ENCODE data around the gene WDR36. TPM values are rescaled to one million over a fixed set of nuclear protein-coding genes. Genes with fewer than 3 reads are reported as not detected.

WDR36 gene
- total RNA-seq, 1 experiment from 2014 or later = 71.6 TPM

DNA sequence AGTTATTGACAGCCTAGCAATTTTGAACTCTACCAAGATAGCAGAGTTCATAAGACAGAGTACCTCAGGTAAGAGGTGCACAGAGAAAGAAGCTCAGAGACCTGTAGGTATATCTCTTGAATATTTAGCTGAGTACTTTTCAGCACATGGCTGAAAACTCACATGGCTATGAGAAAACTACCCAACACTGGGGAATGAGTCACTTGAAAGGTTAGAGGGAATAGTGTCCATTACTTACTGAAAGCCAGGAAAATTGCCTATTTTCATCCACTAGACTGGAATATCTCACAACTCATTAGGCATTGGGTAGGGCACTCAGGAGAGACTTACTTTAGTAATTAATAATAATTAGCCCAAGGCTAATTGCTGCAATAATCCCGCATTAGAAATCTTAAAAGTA, 12.3 kb upstream of the WDR36 start:
- in situ Hi-C loops (cut with HindIII; ENCODE audit: low pct_unique_long_range_greater_than_20kb, low sequenced_read_pairs) = no loop called here

DNA sequence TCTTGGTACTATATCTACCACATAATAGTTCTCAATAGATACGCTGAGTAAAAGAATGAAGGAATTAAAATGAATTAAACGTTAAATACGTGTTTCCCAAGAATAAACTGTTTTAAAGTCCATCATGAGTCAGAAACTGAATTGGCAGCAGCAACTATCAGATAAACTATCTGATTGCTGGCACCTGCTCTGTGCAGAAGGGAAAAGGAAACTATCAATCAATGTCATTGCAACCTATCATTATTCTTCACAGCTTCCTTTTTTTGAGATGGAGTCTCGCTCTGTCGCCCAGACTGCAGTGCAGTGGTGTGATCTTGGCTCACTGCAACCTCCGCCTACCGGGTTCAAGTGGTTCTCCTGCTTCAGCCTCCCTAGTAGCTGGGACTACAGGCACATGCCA, 8.8 kb upstream of the WDR36 start:
- in situ Hi-C loops (cut with HindIII; ENCODE audit: low pct_unique_long_range_greater_than_20kb, low sequenced_read_pairs) = no loop called here
- no peak for DNase-seq (ENCODE audit: low read depth, low spot score)

More for the DNA sequence above, 12.3 kb upstream of the WDR36 start:
- no peak for DNase-seq (ENCODE audit: low read depth, low spot score)

DNA sequence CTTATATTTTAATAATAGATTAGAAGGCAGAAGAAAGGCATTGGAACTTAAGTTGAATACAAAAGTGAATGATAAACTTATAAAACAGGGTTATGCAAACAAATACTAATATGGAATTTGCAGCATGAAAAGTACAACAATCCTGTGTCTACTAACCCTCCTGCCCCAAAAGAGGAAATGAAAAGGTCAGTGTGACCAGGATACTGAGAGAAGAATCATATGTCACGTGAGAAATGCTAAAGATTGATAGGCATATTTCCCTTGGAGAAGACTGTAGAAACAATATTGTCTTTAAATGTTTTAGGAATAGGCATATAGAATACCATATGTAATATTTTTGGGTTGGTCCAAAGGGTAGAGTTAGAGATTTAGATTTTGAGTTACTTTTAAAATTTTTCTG, 3.8 kb downstream of the WDR36 start:
- peak; percentile 5 for DNase-seq (ENCODE audit: low read depth, low spot score)
- in situ Hi-C loops (cut with HindIII; ENCODE audit: low pct_unique_long_range_greater_than_20kb, low sequenced_read_pairs) = no loop called here

DNA sequence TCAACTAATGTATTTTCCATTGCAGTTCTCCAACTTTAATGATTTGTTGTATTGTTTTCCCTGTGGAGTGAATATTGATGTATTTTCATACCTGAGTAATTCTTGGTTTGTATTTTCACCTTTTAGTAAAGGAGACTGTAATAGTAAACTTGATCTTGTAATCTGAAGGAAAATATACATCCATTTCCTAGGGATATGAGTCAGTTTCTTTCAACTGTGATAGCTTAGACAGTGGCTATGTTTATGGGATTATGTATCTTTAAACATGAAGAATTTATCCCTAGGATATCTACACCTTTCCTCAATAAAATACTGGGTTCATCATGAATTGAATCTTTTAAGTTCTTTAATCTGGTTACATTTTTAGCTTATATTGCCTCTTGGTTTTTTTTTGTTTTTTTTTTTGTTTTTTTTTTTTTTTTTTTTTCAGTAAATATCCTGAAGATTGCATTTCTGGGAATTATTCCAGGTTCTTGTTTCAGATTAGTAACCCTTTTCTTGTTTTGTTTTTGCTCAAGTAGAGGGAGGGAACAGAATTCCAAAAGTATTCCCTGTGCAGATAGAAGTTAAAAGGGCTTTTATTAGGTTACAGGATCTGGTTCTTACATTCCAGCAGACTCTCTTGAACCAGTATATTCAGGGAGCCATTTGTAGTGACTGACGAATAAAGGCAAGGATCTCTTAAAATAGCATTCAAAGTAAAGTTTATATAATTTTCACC, 7.1 kb downstream of the WDR36 start:
- DNase-seq (ENCODE audit: low read depth, low spot score) = no peak
- in situ Hi-C loops (cut with HindIII; ENCODE audit: low pct_unique_long_range_greater_than_20kb, low sequenced_read_pairs) = no loop called here

DNA sequence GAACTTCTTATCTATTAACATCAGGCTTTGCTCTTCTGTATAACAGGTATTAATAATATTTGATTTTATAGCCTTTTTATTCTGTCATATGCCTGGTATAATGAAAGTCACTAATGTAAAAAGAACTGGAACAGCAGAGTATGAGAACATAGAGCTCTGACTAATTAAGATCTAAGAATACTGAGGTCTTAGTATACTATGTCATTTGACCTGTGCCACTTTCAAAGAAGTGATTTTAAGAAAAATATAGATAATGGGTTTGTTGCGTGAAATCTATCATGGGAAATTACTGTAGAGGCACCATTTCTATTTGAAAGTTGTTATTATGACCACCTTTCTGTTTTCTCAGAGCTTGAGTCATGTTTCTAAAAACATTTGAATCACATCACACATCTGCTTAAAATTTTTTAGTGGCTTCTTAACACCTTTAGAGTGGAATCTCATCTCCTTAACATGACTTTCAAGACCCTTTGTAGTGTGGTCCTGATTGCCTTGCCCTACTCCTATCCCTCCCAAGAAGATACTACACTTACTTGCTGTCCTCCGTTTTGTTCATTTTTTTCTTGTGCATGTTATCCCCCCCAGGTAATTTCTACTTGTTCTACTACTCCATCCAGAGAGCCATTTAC, 14.3 kb downstream of the WDR36 start:
- in situ Hi-C loops (cut with HindIII; ENCODE audit: low pct_unique_long_range_greater_than_20kb, low sequenced_read_pairs) = no loop called here
- no peak for DNase-seq (ENCODE audit: low read depth, low spot score)

DNA sequence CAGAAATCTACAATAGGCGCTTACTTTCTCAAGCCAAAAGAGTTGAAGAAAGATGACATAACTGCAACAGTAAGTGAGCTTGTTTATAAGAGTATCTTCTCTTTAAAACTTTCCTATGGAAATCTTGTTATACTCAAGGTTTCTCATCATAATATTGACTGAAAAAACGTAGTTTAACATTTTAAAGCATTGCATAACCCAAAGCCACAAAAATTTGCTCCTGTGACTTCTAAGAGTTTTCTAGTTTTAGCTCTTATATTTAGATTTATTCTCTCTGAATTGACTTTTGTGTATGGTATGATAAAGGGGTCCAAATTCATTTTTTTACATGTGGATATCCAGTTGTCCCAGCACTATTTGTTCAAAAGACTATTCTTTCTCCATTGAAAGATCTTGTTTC, 15.2 kb downstream of the WDR36 start:
- DNase-seq (ENCODE audit: low read depth, low spot score) = no peak
- in situ Hi-C loops (cut with HindIII; ENCODE audit: low pct_unique_long_range_greater_than_20kb, low sequenced_read_pairs) = no loop called here

DNA sequence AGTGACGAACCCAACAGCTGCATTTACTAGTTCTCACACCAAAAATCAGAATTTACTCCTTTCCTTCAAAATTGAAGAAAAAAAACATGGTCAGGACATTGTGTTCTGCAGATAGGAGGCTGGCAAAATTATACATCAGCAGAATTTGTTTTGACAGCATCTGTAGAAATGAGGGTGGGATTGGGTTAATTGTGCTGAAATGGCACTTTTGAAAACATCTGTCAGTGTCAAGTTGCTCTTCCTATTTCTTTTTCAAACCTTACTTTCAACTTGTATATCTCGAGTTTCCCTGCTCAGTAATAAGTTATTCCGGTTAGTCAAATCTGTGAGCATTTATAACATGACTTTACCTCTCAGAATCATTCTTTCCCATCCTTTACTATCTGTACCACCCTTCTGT, 19.8 kb downstream of the WDR36 start:
- in situ Hi-C loops (cut with HindIII; ENCODE audit: low pct_unique_long_range_greater_than_20kb, low sequenced_read_pairs) = no loop called here

DNA sequence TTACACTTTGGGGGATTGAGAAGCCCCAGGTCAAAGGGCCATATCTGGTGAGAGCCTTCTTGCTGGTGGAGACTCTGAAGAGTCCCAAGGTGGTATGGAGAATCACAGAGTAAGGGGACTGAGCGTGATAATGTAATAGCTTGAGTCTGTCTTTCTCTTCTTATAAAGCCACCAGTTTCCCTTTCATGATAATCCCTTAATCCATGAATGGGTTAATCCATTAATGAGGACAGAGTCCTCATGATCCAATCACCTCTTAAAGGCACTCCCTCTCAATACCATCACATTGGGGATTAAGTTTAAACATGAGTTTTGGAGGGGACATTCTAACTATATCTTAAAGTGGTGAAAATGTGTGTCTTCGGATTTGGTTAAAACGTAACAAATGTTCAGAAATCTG, 21.5 kb downstream of the WDR36 start:
- in situ Hi-C loops (cut with HindIII; ENCODE audit: low pct_unique_long_range_greater_than_20kb, low sequenced_read_pairs) = no loop called here
- DNase-seq (ENCODE audit: low read depth, low spot score) = no peak

More for the DNA sequence above, 19.8 kb downstream of the WDR36 start:
- no peak for DNase-seq (ENCODE audit: low read depth, low spot score)

DNA sequence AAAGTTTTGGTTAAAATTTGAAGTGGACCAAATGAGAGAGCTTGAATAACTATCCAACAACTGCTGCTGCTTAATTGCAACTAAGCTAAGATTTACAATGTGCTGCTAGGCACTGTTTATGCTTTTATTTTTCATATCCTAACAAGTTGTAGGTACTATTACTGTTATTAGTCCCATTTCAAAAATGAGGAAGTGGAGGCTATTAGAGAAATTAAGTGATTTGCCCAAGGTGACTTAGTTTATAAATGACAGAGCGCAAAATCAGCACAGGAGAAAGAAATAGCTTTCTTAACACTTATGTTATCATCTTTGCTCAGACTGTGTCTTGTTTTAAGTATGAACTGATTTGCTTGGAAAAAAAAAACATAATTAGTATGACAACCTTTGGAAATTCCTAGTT, 23.1 kb downstream of the WDR36 start:
- in situ Hi-C loops (cut with HindIII; ENCODE audit: low pct_unique_long_range_greater_than_20kb, low sequenced_read_pairs) = no loop called here
- DNase-seq (ENCODE audit: low read depth, low spot score) = no peak

DNA sequence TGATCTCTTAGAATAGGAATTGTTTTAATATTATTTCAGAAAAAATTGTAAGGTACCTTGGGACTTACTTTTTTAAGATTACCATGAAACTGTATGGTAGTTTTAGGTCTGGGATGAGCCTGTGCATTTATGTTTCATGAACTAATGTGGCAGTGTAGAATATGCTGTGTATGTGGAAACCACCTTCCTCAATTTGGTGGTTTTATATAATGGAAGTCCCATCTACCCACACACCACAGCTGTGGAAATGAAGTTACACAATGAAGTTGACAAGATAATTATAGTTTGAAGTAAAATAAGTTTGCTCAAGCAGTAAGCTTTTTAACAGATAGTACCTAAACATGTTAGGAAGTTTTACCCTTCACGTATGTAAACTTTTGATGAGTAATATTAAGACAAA, 24.4 kb downstream of the WDR36 start:
- in situ Hi-C loops (cut with HindIII; ENCODE audit: low pct_unique_long_range_greater_than_20kb, low sequenced_read_pairs) = no loop called here
- DNase-seq (ENCODE audit: low read depth, low spot score) = no peak

DNA sequence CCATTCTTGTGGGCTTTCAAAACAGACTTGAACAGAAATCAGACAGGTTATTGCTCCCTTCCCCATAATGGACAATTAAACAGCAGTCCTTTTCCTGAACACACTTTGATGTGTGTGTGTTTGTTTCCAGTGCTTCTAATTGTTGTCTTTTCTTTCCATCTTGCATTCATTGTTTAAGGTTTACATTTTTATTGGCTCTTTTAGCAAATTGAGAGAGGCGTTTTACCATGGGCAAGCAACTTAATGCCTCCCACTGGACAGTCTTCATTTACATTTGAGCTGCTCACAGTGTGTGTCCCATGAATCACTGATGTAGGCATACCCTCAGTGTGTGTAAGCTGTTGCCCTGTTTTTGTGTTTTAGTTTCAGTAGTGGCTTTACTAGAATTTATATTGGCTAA, 25.0 kb downstream of the WDR36 start:
- in situ Hi-C loops (cut with HindIII; ENCODE audit: low pct_unique_long_range_greater_than_20kb, low sequenced_read_pairs) = no loop called here
- no peak for DNase-seq (ENCODE audit: low read depth, low spot score)

DNA sequence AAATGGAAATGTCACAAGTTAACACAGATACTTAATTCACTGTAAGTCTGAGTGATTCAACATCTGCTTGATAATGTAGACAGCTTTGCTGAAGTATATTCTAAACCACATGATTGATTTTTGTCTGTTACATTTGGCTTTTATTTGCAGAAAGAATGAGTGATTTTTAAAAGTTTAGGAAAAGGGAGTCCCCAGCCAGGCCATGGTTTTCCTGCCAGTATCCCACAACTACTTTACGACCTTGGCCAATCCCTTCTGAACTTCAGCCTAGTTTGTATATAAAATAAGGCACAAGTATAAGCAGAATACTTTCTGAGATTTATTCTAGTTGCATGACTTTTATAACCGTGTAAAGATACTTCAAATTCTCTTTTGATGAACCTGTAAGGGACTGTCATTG, 27.1 kb downstream of the WDR36 start:
- in situ Hi-C loops (cut with HindIII; ENCODE audit: low pct_unique_long_range_greater_than_20kb, low sequenced_read_pairs) = no loop called here
- no peak for DNase-seq (ENCODE audit: low read depth, low spot score)

DNA sequence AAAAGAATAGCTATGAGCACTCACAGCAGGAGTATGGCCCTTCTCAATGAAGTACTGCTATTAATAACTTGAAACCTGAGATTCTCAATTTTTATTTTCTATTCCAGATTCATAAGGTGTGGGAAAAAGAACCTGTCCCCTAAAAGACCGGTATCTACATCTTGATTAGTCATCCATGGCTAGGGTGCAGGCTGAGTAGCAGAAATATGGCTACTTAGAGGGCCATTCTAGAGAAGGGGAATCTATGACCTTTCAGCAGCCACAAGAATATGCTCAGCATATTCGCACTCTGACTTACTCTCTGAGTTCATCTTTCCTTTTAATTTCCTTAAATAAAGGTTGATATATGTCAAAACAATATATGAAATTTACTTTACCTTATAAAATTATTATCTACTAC, 27.7 kb downstream of the WDR36 start:
- in situ Hi-C loops (cut with HindIII; ENCODE audit: low pct_unique_long_range_greater_than_20kb, low sequenced_read_pairs) = no loop called here
- DNase-seq (ENCODE audit: low read depth, low spot score) = no peak

DNA sequence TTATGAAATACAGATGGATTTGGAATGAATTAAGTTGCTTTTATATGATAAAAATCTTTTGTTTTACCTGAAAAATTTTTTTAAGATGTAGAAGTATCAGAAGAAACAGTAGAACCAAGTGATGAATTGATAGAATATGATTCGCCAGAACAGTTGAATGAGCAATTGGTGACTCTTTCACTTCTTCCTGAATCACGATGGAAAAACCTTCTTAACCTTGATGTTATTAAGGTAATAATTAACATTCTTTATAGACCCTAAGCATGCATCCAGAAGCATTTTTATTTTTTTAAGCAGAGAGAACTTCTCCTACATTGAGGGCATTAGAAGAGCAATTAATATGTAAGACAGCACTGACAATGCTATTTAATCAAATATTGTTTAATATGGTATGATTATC, 28.8 kb downstream of the WDR36 start:
- in situ Hi-C loops (cut with HindIII; ENCODE audit: low pct_unique_long_range_greater_than_20kb, low sequenced_read_pairs) = no loop called here
- DNase-seq (ENCODE audit: low read depth, low spot score) = no peak

DNA sequence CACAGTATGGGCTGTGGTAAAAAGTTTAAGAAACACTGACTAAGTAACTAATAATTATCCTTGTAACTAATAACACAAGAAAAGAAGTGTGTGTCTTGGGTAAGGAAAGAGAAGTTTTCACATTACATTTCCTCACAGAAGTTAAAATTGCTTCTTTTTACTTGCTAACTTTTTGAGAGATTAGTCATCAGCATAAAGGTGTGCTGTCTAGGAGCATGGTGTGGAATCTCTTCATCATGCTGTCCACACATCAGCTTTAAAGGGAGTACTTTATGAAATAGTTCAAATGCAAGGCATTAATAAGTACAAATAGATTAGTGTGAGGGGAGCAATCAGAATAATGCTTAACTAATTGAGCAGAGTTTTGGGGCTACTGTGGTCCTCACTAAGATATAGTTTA, 29.8 kb downstream of the WDR36 start:
- no peak for DNase-seq (ENCODE audit: low read depth, low spot score)
- in situ Hi-C loops (cut with HindIII; ENCODE audit: low pct_unique_long_range_greater_than_20kb, low sequenced_read_pairs) = no loop called here

DNA sequence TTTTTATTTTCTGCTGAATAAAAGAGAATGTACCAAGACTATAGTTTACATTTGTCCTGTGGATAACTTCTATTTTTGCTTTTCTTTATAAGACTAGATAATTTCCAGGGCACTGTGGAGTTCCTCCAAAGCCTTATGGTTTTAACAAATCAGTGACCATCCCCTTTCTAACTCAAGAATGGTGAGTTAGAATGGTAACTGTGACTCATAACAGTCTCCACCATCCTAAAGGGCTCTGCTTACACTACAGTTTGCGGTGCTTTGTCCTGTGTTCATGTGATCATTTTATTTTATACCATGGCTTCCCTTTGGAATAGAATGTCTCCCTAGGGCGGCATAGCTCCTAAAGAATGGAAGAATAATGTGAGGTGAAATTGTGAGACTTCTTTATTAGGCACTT, 30.2 kb downstream of the WDR36 start:
- no peak for DNase-seq (ENCODE audit: low read depth, low spot score)
- in situ Hi-C loops (cut with HindIII; ENCODE audit: low pct_unique_long_range_greater_than_20kb, low sequenced_read_pairs) = no loop called here

DNA sequence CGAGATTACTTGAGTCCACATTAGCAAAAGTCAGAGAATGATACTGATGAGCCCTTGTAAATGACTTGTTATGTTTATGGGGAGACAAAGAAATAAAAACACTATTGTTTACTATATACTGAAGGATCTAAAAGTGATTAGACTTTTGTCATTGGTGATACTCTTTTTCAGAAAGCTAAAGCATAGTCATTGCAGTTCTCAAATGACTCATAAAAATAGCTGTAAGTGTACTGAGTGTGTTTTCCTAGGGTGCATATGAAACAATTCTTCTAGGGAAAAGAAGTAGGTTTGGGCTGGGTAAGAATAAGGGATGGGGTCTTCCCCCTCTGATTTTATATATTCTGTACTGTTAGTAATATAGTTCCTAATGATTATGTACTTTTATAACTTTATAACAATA, 32.6 kb downstream of the WDR36 start:
- in situ Hi-C loops (cut with HindIII; ENCODE audit: low pct_unique_long_range_greater_than_20kb, low sequenced_read_pairs) = no loop called here

DNA sequence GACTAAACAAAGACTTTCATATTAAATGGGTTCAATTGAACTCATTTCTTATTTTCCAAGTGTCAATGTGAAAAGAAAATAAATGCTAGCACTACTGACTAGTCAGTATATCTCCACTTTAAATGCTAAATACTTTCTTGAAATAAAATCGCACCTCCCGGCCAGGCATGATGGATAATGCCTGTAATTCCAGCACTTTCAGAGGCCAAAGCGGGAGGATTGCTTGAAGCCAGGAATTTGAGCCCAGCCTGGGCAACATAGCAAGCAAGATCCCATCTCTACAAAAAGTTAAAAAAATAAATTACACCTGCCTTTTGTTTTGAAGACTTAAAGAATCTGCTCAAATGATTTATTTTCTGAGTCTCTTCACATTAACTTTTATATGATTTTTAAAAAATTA, 34.7 kb downstream of the WDR36 start:
- no peak for DNase-seq (ENCODE audit: low read depth, low spot score)
- in situ Hi-C loops (cut with HindIII; ENCODE audit: low pct_unique_long_range_greater_than_20kb, low sequenced_read_pairs) = no loop called here

More for the DNA sequence above, 32.6 kb downstream of the WDR36 start:
- no peak for DNase-seq (ENCODE audit: low read depth, low spot score)

DNA sequence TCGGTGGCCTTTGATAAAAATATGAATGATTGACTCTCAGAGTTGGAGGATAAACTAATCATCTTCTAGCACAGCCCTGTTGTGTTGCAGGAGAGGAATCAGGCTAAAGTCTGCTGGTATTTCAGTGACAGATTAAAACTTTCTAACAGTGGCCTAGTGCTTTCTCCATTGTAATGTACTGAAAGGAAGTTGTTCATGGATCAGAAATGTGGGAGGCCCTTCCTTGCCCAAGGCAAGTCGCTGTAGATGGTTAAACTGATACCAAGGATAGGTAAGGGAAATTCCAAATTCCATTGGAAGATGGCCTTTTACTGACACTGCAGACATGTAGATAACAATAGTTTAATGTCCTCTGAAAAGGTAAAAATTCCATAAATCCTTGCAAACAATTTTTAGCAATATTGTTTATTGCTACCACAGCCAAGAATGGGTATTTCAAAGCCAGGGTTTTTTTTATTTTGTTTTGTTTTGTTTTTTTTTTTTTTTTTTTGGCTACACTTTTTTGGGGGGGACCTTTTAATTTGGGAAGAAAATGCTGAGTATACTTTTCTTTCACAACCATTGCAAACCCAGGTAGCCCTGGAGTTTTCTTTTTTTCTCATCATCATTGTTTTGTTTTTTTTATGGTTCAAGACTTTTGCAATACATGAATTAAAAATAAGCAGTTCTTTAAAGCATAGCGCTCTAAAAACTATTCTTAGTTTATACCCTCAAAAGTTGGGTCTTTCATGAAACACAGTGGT, 35.5 kb downstream of the WDR36 start:
- in situ Hi-C loops (cut with HindIII; ENCODE audit: low pct_unique_long_range_greater_than_20kb, low sequenced_read_pairs) = no loop called here
- DNase-seq (ENCODE audit: low read depth, low spot score) = peak; percentile 26

All from SK-MEL-5 (cell line).